Cerebellar nuclear complex (tissue), 1 donor: Measurements from ENCODE around the gene DUSP5.

Experiments used
- DNase-seq, 2 experiments: peaks; one replicate each; lab custom pipeline; 2025; lab: John Stamatoyannopoulos, UW

The DUSP5 gene

GRCh38 chr10:110546499-110547110, 48.9 kb downstream of the DUSP5 start:
- DNase-seq, result no peak

GRCh38 chr10:110547139-110547761, 49.5 kb downstream of the DUSP5 start:
- DNase-seq, result peak in 1 of 2 experiments; percentile 73

GRCh38 chr10:110548002-110548401, 50.3 kb downstream of the DUSP5 start:
- no peak for DNase-seq

GRCh38 chr10:110549211-110549610, 51.5 kb downstream of the DUSP5 start:
- no peak for DNase-seq

- DNase-seq, result no peak
Measured at GRCh38 chr10:110553905-110554304, 56.2 kb downstream of the DUSP5 start.

- no peak for DNase-seq
Measured at GRCh38 chr10:110556296-110556695, 58.6 kb downstream of the DUSP5 start.

GRCh38 chr10:110556969-110557601, 59.4 kb downstream of the DUSP5 start:
- no peak for DNase-seq

GRCh38 chr10:110558041-110558440, 60.3 kb downstream of the DUSP5 start:
- DNase-seq, result no peak

GRCh38 chr10:110560012-110560411, 62.3 kb downstream of the DUSP5 start:
- DNase-seq, result no peak
